ENCODE data around the gene PSD. TPM values are rescaled to one million over a fixed set of nuclear protein-coding genes. Genes with fewer than 3 reads are reported as not detected.
A peak's percentile ranks its signal among the peaks of the same experiment; 100 is the strongest.

The PSD gene
- total RNA-seq, 4 donors from 2014 or later: 0.30 to 1.1 (median 0.70) TPM

- Histone ChIP-seq H3K4me1 (peaks cover 0 to 32% (median 11%) of the 10 kb centered on the region in 4 donors), H3K27me3 (peaks cover 0 to 9% of the 10 kb centered on the region in 2 donors), H3K4me3 (no peak overlapping the region), H3K27ac (no peak overlapping the region), H3K36me3 (peaks cover 0 to 49% (median 11%) of the 10 kb centered on the region in 3 donors), H3K9me3 (no peaks in the 10 kb centered on the region)
- no peak for DNase-seq (ENCODE audit: low spot score in 2 of 2)
- TF ChIP-seq POLR2A (IDR thresholded peaks at IDR 0.05) (no peak), CTCF (IDR thresholded peaks at IDR 0.05) (no peak), EP300 (IDR thresholded peaks at IDR 0.05) (no peak)
- WGBS, 2 donors: 78 to 79% methylated on average over 5 of the region's 5 CpGs
Measured at GRCh38 chr10:102402512-102402896, 16.1 kb downstream of the PSD start.

GRCh38 chr10:102401735-102402511 lies 16.7 kb downstream of the PSD start:
- H3K27ac ChIP-seq: no peak overlapping the region
- no peak overlapping the region for H3K4me3 ChIP-seq
- peaks cover 0 to 3% of the 10 kb centered on the region in 2 donors for H3K27me3 ChIP-seq
- no peaks in the 10 kb centered on the region for H3K9me3 ChIP-seq
- TF ChIP-seq CTCF (IDR thresholded peaks at IDR 0.05) (no peak), POLR2A (IDR thresholded peaks at IDR 0.05) (no peak), EP300 (IDR thresholded peaks at IDR 0.05) (no peak)
- no peak for DNase-seq (ENCODE audit: low spot score in 2 of 2)
- H3K36me3 ChIP-seq: peaks cover 0 to 55% (median 11%) of the 10 kb centered on the region in 3 donors
- peaks cover 0 to 37% (median 15%) of the 10 kb centered on the region in 4 donors for H3K4me1 ChIP-seq
- 82% methylated on average over 14 to 18 of the region's 18 CpGs for WGBS, 2 donors

GRCh38 chr10:102401342-102401654 lies 17.3 kb downstream of the PSD start:
- H3K9me3 ChIP-seq: no peaks in the 10 kb centered on the region
- TF ChIP-seq POLR2A (IDR thresholded peaks at IDR 0.05) (no peak), CTCF (IDR thresholded peaks at IDR 0.05) (no peak), EP300 (IDR thresholded peaks at IDR 0.05) (no peak)
- WGBS, 2 donors: 84 to 99% methylated on average over 6 to 8 of the region's 8 CpGs
- peaks cover 0 to 44% (median 21%) of the 10 kb centered on the region in 4 donors for H3K4me1 ChIP-seq
- no peaks in the 10 kb centered on the region for H3K27me3 ChIP-seq
- peaks cover 0 to 58% (median 11%) of the 10 kb centered on the region in 3 donors for H3K36me3 ChIP-seq
- DNase-seq (ENCODE audit: low spot score in 2 of 2): no peak
- H3K27ac ChIP-seq: no peak overlapping the region
- H3K4me3 ChIP-seq: no peak overlapping the region

GRCh38 chr10:102400598-102401341 lies 17.8 kb downstream of the PSD start:
- WGBS, 2 donors: 84 to 94% methylated on average over 20 to 22 of the region's 22 CpGs
- Histone ChIP-seq H3K4me1 (peaks cover 0 to 49% (median 26%) of the 10 kb centered on the region in 4 donors), H3K27me3 (no peaks in the 10 kb centered on the region), H3K4me3 (no peak overlapping the region), H3K9me3 (no peaks in the 10 kb centered on the region), H3K27ac (no peak overlapping the region), H3K36me3 (peaks cover 0 to 58% (median 11%) of the 10 kb centered on the region in 3 donors)
- TF ChIP-seq POLR2A (IDR thresholded peaks at IDR 0.05): no peak
- DNase-seq (ENCODE audit: low spot score in 2 of 2): no peak

GRCh38 chr10:102400076-102400475 lies 18.5 kb downstream of the PSD start:
- no peak for DNase-seq (ENCODE audit: low spot score in 2 of 2)
- no peaks in the 10 kb centered on the region for H3K9me3 ChIP-seq
- TF ChIP-seq POLR2A (IDR thresholded peaks at IDR 0.05): no peak
- no peak for TF ChIP-seq EP300 (IDR thresholded peaks at IDR 0.05)
- no peak for TF ChIP-seq CTCF (IDR thresholded peaks at IDR 0.05)
- no peaks in the 10 kb centered on the region for H3K27me3 ChIP-seq
- peak overlapping the region in 1 of 4 donors; percentile 60 for H3K4me3 ChIP-seq
- H3K4me1 ChIP-seq: peaks cover 0 to 51% (median 27%) of the 10 kb centered on the region in 4 donors
- WGBS, 2 donors: 79 to 84% methylated on average over 9 to 16 of the region's 17 CpGs
- peaks cover 0 to 58% (median 11%) of the 10 kb centered on the region in 3 donors for H3K36me3 ChIP-seq
- peak overlapping the region in 1 of 4 donors; percentile 86 for H3K27ac ChIP-seq
